Kidney (tissue), 14 donors: Measurements from ENCODE around the gene OXSR1. TPM values are rescaled to one million over a fixed set of nuclear protein-coding genes. Genes with fewer than 3 reads are reported as not detected.

ENCODE experiments used
- DNase-seq, 5 donors: peaks; one replicate each; pipeline ENCODE4 v3.0.0-alpha.2; 2013 to 2020
- FAIRE-seq: peaks from 2 replicates; lab custom pipeline; 2012; peaks lifted over from hg19 to GRCh38; lab: Jason Lieb, UNC
- H3K27ac ChIP-seq, 2 donors: one replicate each; pipeline ENCODE4 v1.7.0; 2013; ENCODE audit warnings: low read depth in 2 of 2, low read length in 2 of 2, inconsistent platforms in 1 of 2
- H3K27me3 ChIP-seq: one replicate; pipeline ENCODE4 v1.7.1; 2013; ENCODE audit warnings: low read length, inconsistent platforms; ENCODE audit not compliant: control insufficient read depth, insufficient read depth
- H3K36me3 ChIP-seq, 3 donors: one replicate each; pipeline versions ENCODE4 v1.7.0 to v1.7.1; 2013; ENCODE audit warnings: low read length in 3 of 3, control low read depth in 1 of 3, inconsistent platforms in 1 of 3; ENCODE audit not compliant: insufficient read depth in 3 of 3, control insufficient read depth in 2 of 3
- H3K4me1 ChIP-seq, 3 donors: one replicate each; pipeline versions ENCODE4 v1.7.0 to v1.7.1; 2013; ENCODE audit warnings: low read length in 3 of 3, inconsistent platforms in 1 of 3, low read depth in 1 of 3; ENCODE audit not compliant: control insufficient read depth in 2 of 3, insufficient read depth in 2 of 3
- H3K4me3 ChIP-seq, 3 donors: one replicate each; pipeline versions ENCODE4 v1.7.0 to v1.8.1; 2013; ENCODE audit warnings: low read length in 3 of 3, control low read depth in 1 of 3, inconsistent platforms in 1 of 3
- H3K9ac ChIP-seq, 3 donors: one replicate each; pipeline versions ENCODE4 v1.7.0 to v1.7.1; 2013; ENCODE audit warnings: low read length in 3 of 3, control low read depth in 1 of 3, inconsistent platforms in 1 of 3
- H3K9me3 ChIP-seq, 3 donors: one replicate each; pipeline versions ENCODE4 v1.7.0 to v1.7.1; 2013; ENCODE audit warnings: low read length in 3 of 3, control low read depth in 1 of 3, inconsistent platforms in 1 of 3; ENCODE audit not compliant: control insufficient read depth in 2 of 3, insufficient read depth in 1 of 3
- CTCF ChIP-seq: IDR thresholded peaks from 3 replicates; pipeline ENCODE4 v1.5.1; 2012; ENCODE audit warnings: mild to moderate bottlenecking, moderate library complexity, borderline replicate concordance; ENCODE audit not compliant: insufficient read depth; ENCODE audit errors: extremely low read depth
- intact Hi-C: fragments of 100-400 bp; cut with DNase I; formaldehyde crosslinking; loops from one replicate; pipeline ENCODE4 v1.11.1; 2022
- polyA plus RNA-seq: library from polyadenylated mRNA; stranded (reverse); fragments of 350-450 nt; fragmentation: Illumina TruSeq; extraction: RNeasy Lipid Tissue Mini Kit (QIAGEN cat#74804); gene quantifications from one replicate; pipeline ENCODE4 v1.2.3, GENCODE V29; 2014; ENCODE audit warnings: low read depth, low replicate concordance; ENCODE audit not compliant: insufficient read depth
- total RNA-seq: library from RNA; stranded (reverse); fragmentation: NEBNext Ultra II Directional; extraction: Animal tissue kit (Norgen Biotek cat#: 25700); gene quantifications from one replicate; pipeline ENCODE4 v1.2.1, GENCODE V29; 2021
- donor health status: control.
- donor health status: control.
- donor health status: control.
- donor health status: control.
- donor health status: control.
- donor health status: DM: yes; HTN: yes; CAD: no.
- donor health status: Normal renal cell carcinoma (clear cell type).

Gene OXSR1
- total and polyA plus RNA-seq, 2 donors from 2014 or later = 16.7 to 40.0 TPM

- Histone ChIP-seq H3K9me3 (no peaks in the 10 kb centered on the region), H3K9ac (no peak overlapping the region), H3K4me1 (no peaks in the 10 kb centered on the region), H3K27ac (no peak overlapping the region), H3K4me3 (no peak overlapping the region), H3K27me3 (no peaks in the 10 kb centered on the region), H3K36me3 (no peaks in the 10 kb centered on the region)
- DNase-seq (no peak), FAIRE-seq (peak; percentile 8)
- no peak for TF ChIP-seq CTCF
- intact Hi-C loops = no loop called here
Observed at GRCh38 chr3:38148311-38148882, 16.9 kb upstream of the OXSR1 start.

- Histone ChIP-seq H3K9ac (no peak overlapping the region), H3K36me3 (no peaks in the 10 kb centered on the region), H3K4me3 (no peak overlapping the region), H3K9me3 (no peaks in the 10 kb centered on the region), H3K4me1 (peaks cover 0 to 2% (median 0%) of the 10 kb centered on the region in 3 donors), H3K27me3 (no peaks in the 10 kb centered on the region), H3K27ac (no peak overlapping the region)
- DNase-seq (no peak), FAIRE-seq (no peak)
- TF ChIP-seq CTCF = no peak
- intact Hi-C loops = no loop called here
Observed at GRCh38 chr3:38149708-38150107, 15.6 kb upstream of the OXSR1 start.

- Histone ChIP-seq H3K4me3 (no peak overlapping the region), H3K36me3 (no peaks in the 10 kb centered on the region), H3K9ac (no peak overlapping the region), H3K4me1 (peaks cover 0 to 5% (median 0%) of the 10 kb centered on the region in 3 donors), H3K27ac (no peak overlapping the region), H3K9me3 (no peaks in the 10 kb centered on the region), H3K27me3 (no peaks in the 10 kb centered on the region)
- FAIRE-seq = no peak
- TF ChIP-seq CTCF = no peak
- intact Hi-C loops = no loop called here
- DNase-seq = no peak
Observed at GRCh38 chr3:38150780-38151528, 14.4 kb upstream of the OXSR1 start.
